HFFc6 (cell line): Measurements from ENCODE around the gene OXNAD1. TPM values are rescaled to one million over a fixed set of nuclear protein-coding genes. Genes with fewer than 3 reads are reported as not detected.

Experiments
- DNase-seq: peaks from one replicate; pipeline ENCODE4 v3.0.0-alpha.2; 2018
- H3K27ac Mint-ChIP-seq: 2 replicates; pipeline ENCODE4 v1.8.0; 2020; ENCODE audit warnings: mild to moderate bottlenecking, mixed read lengths
- H3K27me3 Mint-ChIP-seq: 2 replicates; pipeline ENCODE4 v1.8.0; 2021; ENCODE audit warnings: mild to moderate bottlenecking, moderate library complexity, mixed read lengths; ENCODE audit not compliant: insufficient read depth
- H3K36me3 Mint-ChIP-seq: 2 replicates; pipeline ENCODE4 v1.8.0; 2021; ENCODE audit warnings: low read depth, mixed read lengths
- H3K4me1 Mint-ChIP-seq: 2 replicates; pipeline ENCODE4 v1.8.0; 2020; ENCODE audit warnings: low read depth, mixed read lengths
- H3K4me3 Mint-ChIP-seq: 2 replicates; pipeline ENCODE4 v1.8.0; 2020; ENCODE audit warnings: mild to moderate bottlenecking, moderate library complexity, mixed read lengths
- H3K9me3 Mint-ChIP-seq: 2 replicates; pipeline ENCODE4 v1.8.0; 2020; ENCODE audit warnings: mild to moderate bottlenecking, mixed read lengths
- total RNA-seq, 6 experiments: library from RNA; stranded (reverse); fragmentation: NEBNext Ultra II Directional; extraction: Animal tissue kit (Norgen Biotek cat#: 25700); gene quantifications; 2 replicates in 1 of 6; 3 replicates in 5 of 6; pipeline ENCODE4 v1.2.3, GENCODE V29; 2021
- TF ChIP-seq, protein P1 (sequence below): fragments of 200-600 bp; sonication (generic); IDR thresholded peaks from 2 replicates; pipeline ENCODE4 v1.5.0; 2021; ENCODE audit warnings: antibody characterized with exemption, mild to moderate bottlenecking

OXNAD1 gene
- total RNA-seq, 6 experiments from 2014 or later, result 6.4 to 8.7 (median 8.1) TPM

DNA sequence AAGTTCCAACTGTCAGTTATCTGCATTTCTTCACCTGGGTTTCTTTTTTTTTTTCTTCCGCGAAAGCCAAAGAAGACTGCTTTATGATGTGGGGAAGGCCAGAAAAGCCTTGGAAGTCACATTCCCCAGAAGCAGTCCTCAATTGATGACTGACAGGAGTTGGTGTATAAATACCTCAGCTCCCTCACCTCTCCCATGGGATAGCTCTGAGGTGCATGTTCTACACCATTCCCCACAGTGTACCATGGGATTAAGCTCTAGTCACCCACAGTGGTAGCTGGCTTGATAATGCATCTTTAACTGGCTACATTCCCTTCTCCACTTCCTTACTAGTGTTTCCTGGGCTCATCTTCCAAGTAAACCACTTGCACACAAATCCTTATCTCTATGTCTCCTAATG lies 30.7 kb upstream of the OXNAD1 start:
- H3K27ac Mint-ChIP-seq, result no peak overlapping the region
- H3K36me3 Mint-ChIP-seq, result no peaks in the 10 kb centered on the region
- H3K27me3 Mint-ChIP-seq, result peaks cover 2% of the 10 kb centered on the region; the same call in 1 of the 2 replicates
- no peak for DNase-seq
- H3K4me3 Mint-ChIP-seq, result no peak overlapping the region
- no peaks in the 10 kb centered on the region for H3K9me3 Mint-ChIP-seq
- peaks cover 13% of the 10 kb centered on the region for H3K4me1 Mint-ChIP-seq
- TF ChIP-seq, protein P1, sequence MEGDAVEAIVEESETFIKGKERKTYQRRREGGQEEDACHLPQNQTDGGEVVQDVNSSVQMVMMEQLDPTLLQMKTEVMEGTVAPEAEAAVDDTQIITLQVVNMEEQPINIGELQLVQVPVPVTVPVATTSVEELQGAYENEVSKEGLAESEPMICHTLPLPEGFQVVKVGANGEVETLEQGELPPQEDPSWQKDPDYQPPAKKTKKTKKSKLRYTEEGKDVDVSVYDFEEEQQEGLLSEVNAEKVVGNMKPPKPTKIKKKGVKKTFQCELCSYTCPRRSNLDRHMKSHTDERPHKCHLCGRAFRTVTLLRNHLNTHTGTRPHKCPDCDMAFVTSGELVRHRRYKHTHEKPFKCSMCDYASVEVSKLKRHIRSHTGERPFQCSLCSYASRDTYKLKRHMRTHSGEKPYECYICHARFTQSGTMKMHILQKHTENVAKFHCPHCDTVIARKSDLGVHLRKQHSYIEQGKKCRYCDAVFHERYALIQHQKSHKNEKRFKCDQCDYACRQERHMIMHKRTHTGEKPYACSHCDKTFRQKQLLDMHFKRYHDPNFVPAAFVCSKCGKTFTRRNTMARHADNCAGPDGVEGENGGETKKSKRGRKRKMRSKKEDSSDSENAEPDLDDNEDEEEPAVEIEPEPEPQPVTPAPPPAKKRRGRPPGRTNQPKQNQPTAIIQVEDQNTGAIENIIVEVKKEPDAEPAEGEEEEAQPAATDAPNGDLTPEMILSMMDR, result no peak

DNA sequence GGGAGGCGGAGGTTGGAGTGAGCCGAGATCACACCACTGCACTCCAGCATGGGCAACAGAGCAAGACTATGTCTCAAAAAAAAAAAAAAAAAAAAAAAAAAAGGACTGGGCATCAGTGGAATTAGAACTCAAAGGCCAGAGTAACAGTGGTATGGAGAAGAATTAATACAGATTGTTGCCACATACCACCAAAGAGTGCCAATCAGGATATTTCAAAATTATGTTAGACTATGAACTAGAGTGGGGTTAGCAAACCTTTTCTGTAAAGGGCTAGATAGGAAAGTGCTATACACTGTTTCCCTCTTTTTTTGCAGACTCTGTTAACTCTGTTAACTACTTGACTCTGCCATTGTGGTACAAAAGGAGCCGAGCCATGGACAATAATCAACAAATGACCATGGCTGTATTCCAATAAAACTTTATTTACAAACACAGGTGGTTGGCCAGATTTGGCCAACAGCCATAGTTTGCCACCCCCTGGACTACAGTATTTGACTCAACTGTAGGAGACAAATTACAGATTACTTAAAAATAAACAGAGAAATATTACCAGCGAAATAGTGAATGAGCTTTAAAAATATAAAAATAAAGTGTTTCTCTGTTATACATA lies 28.9 kb upstream of the OXNAD1 start:
- H3K4me3 Mint-ChIP-seq, result no peak overlapping the region
- peaks cover 2% of the 10 kb centered on the region; the same call in 1 of the 2 replicates for H3K27me3 Mint-ChIP-seq
- H3K27ac Mint-ChIP-seq, result no peak overlapping the region
- no peaks in the 10 kb centered on the region for H3K9me3 Mint-ChIP-seq
- H3K36me3 Mint-ChIP-seq, result no peaks in the 10 kb centered on the region
- no peak for DNase-seq
- peaks cover 32% of the 10 kb centered on the region for H3K4me1 Mint-ChIP-seq
- TF ChIP-seq, protein P1, result no peak

DNA sequence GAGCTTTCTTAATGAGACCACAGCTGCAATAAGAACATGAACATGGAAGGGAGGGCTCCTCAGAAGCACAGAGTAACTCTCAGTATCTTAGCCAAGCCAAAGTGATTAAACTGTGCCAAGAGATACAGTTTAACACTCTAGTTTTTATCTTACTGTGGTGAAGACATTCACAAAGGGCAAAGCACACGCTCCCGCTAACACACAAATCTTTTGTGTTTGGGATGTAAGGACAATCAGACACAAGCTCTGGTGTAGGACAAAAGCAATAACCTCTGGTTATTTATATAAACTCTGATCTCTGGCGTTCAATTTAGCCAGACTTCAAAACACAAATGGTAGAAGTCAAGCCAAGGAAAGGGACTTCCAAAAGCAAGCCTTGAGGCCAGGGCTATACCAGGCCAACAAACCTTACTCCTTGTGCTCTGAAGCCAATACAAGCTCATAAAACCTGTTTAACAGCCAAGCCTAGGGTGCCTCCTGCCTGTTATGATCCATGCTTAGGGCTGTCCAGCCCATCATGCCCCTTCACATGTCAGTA lies 28.1 kb upstream of the OXNAD1 start:
- Mint-ChIP-seq H3K27me3 (peaks cover 2% of the 10 kb centered on the region; the same call in 1 of the 2 replicates), H3K4me3 (no peak overlapping the region), H3K4me1 (peaks cover 25% of the 10 kb centered on the region), H3K27ac (no peak overlapping the region), H3K36me3 (no peaks in the 10 kb centered on the region), H3K9me3 (no peaks in the 10 kb centered on the region)
- TF ChIP-seq, protein P1, result no peak
- no peak for DNase-seq

DNA sequence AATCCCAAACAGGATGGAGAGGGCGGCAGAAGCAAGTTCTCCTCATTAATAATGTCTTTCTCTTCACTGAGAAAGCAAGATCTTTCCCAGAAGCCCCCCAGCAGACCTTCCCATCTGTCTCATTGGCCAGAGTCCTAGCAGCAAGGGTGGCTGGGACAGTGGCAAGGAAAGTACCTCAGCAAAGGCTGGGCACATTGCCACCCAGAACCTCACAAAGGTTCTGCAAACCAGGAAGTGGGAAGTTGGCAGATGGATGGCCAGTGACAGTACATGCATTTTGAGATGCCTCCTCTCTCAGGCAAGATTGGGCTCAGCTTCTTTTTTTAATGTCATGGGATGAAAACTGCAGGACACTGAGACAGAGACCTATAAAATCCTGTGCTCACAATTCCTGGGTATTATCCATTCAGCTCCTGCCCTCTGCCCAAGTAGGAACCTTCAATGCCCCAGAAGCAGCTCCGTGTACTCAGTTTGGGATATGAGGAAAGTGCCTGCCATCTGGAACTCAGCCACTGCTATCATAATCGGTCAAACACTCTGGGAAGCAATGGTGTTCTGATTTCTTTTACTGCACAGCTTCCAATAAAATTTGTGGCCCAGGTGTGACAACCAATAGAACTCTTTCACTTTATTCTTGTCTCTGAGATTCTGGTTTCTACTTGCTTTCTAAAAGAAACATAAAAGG lies 25.8 kb upstream of the OXNAD1 start:
- DNase-seq, result no peak
- no peaks in the 10 kb centered on the region for H3K9me3 Mint-ChIP-seq
- H3K27me3 Mint-ChIP-seq, result no peaks in the 10 kb centered on the region
- H3K36me3 Mint-ChIP-seq, result no peaks in the 10 kb centered on the region
- H3K4me1 Mint-ChIP-seq, result peaks cover 35% of the 10 kb centered on the region
- H3K27ac Mint-ChIP-seq, result no peak overlapping the region
- TF ChIP-seq, protein P1, result no peak
- no peak overlapping the region for H3K4me3 Mint-ChIP-seq

DNA sequence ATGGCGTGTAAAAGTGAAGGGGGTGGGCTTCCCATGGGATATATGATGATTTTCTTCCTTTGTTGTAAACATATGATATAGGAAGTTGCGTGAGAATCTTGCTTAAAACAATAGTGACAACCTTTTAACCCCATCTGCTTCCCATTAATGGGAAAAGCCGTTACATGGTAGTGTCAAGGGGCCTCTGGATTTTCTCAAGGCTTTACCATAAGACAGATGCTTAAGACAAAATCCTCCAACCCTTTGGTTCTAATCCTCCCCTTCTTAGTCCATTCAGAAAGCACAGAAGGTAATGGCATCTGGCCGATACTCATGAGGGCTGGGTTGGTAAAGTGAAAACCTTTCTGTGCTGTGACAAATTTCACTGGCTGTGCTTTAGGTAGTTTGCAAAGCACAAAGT lies 25.2 kb upstream of the OXNAD1 start:
- no peak for DNase-seq
- Mint-ChIP-seq H3K27ac (no peak overlapping the region), H3K4me3 (no peak overlapping the region)

More for the DNA sequence above, 25.2 kb upstream of the OXNAD1 start:
- Mint-ChIP-seq H3K4me1 (peaks cover 39% of the 10 kb centered on the region), H3K27me3 (no peaks in the 10 kb centered on the region), H3K9me3 (no peaks in the 10 kb centered on the region), H3K36me3 (no peaks in the 10 kb centered on the region)
- TF ChIP-seq, protein P1, result no peak
